HG02798 (cell line): ENCODE results near the gene PRF1.
"Not testable (repeated sequence)": the region's sequence is repeated elsewhere in the genome, so short reads cannot be mapped to it uniquely, and the experiment has no call there.

Experiments
- ATAC-seq: cut with Tn5 transposase; IDR thresholded peaks from one replicate; pipeline ENCODE4 v1.9.1; 2021; ENCODE audit warnings: mild to moderate bottlenecking; ENCODE audit not compliant: unreplicated experiment, poor library complexity

PRF1 gene

DNA sequence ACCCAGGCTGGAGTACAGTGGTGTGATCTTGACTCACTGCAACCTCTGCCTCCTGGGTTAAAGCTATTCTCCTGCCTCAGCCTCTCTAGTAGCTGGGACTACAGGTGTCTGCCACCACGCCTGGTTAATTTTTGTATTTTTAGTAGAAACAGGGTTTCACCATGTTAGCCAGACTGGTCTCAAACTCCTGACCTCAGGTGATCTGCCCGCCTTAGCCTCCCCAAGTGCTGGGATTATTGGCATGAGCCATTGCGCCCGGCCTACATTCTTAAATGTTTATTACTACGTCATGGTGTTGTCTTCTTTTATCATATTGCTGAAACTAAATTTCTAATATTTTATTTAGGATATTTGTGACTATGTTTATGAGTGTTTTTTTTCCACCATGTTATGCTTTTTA lies 21.4 kb downstream of the PRF1 start:
- ATAC-seq, result not testable (repeated sequence)

DNA sequence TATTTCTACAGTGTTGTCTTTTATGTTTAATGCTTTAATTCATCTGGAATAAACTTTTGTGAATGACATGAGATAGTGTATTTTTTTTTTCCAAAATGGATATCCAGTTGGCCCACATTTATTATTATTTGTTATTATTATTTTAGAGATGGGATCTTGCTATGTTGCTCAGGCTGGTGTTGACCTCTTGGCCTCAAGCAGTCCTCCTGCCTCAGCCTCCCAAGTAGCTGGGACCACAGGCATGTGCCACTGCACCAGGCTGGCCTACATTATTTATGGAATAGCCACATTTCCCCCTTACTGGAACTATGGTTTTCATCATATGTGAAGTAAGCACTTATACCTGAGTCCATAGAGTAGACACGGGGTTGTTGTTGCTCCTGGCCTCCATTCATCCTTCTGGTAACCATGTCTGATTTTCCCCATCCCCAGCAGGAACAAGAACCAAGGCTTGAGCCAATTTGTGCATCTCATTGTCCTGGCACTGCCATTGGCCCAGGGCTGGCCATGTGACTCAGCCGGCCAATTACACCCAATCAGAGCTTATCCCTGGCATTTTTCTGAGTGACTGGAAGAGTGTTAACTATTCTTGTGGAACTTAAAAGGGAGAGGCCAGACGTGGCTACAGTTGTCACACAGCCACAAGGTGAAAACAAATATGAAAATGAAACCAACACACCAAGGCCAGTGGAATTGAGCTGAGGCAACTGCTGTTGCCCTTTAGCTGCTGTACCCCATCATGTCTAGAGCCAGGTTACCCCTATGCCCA lies 23.1 kb downstream of the PRF1 start:
- no peak for ATAC-seq

DNA sequence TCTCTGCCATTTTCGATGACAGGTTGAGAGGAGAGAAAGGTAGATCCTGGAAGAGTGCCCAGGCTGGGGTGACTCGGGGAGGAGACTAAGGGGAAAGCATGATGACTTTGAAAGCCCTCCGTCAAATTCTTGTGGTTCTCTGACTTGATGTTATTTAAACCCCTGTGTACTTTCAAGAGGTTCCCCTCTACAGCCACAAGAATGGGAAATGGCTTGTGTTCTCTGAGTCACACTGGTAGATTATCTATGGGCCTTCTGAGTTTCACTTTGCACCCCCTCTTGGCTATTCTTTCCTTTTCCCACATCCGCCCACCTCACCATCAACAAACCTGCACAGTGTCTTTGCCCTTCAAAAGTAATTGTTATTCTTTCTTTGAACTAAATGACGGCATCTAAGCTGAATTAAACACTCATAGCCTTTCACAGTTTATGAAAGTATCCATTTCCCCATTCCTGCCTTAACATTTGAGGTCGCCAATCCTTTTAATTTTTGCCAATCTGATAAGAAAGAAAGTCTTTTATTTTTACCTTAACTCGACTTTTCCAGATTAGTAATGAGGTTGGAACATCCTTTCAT lies 24.1 kb downstream of the PRF1 start:
- ATAC-seq, result peak; percentile 61

- ATAC-seq, result no peak
Observed at GRCh38 chr10:70576803-70577517, 25.6 kb downstream of the PRF1 start.

- peak; percentile 67 for ATAC-seq
Observed at GRCh38 chr10:70575874-70576802, 26.4 kb downstream of the PRF1 start.

DNA sequence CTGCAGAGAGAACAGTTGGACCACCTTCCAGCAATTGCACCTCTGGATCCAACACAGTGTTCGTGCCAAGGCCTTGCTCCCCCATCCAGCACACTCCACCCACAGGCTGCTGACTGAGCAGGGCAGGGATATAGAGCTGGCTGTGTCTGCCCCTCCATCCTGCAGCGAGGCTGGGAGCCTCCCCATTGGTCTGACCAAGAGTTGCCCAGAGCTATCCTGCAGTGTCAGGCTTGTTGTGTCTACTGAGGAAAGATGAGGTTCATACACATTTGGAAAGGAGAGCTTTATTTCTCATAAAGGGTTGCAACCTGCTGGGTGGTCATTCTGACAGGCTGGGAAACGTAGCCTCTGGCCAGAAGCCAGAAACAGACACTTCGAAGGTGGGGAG lies 27.1 kb downstream of the PRF1 start:
- no peak for ATAC-seq

DNA sequence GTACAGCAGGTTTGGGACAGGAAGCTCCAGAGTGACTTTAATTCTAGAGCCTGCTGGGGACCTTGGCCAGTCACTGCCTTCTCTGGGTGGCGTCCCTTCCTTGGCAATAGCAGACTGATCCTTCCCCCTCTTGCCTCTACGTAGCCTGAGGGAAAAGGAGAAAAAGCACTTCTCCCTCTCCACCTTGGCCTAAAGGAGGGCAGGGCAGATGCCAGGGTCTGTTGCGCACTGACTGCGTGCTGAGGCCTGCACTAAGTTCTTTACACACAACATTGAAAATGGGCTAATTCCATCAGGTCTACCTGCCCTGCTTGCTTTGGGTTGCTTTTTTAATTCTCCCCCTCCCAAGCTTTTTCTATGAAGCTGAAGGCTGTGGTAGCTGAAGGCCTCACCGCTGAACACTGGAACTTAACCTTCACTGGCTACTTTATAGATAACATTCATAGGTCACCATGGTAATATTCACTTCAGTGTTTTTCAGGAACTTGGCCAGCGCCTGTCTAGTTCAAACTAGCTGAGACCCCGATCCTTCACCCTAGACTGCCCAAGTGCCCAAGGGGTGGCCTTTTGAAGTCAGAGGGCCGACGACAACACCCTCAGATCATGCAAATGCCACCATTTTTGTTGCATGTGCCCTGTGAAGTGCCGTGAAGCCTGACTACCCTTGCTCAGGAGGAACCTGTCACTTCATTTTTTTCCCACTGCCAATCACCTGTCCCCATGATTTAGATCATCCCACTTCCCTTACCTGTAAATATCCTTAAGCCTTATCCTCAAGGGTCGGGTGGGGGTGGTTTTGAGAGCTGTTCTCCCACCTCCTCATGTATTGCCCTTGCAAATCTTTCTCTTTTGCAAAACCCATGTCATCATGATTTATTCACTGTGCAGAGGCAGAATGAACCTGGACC lies 28.7 kb downstream of the PRF1 start:
- ATAC-seq, result no peak

GRCh38 chr10:70571636-70572439 lies 30.7 kb downstream of the PRF1 start:
- ATAC-seq, result no peak

DNA sequence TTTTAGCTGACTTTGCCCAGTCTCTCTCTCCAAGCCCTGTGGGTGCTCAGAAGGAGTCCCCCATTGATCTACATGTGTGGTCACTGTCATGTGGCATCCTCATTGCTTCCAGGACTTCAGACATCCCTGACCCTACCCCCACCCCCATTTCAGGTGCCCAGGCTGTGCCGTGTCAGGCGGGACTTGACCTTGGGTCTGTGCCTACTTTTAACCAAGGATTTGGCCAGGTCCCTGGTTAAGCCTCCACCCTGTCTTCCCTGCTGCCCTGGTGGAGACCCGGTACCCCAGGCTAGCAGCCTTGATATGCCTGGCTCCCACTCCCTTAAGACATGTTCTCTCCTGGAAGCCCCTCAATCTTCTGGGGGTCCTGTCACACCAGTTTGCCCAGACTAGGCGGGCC lies 31.3 kb downstream of the PRF1 start:
- no peak for ATAC-seq

- no peak for ATAC-seq
Observed at GRCh38 chr10:70568781-70569495, 33.6 kb downstream of the PRF1 start.

DNA sequence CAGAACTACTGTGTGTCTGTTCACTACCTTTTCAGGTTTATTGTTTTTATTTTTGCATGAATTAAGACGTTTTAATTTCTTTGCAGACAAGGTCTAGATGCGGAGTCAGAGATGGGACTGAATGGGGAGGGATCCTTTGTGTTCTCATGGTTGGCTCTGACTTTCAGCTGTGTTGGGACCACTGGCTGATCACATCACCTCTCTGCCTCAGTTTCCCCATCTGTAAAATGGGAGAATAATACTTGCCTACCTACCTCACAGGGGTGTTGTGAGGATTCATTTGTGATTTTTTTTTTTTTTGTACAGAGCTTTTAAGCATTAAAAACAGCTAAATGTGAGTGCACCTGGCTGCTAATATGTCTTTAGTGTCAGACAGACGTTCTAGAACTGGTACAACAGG lies 34.4 kb downstream of the PRF1 start:
- ATAC-seq, result no peak

GRCh38 chr10:70567603-70568002 lies 34.9 kb downstream of the PRF1 start:
- no peak for ATAC-seq

GRCh38 chr10:70566515-70567290 lies 35.8 kb downstream of the PRF1 start:
- ATAC-seq, result no peak

DNA sequence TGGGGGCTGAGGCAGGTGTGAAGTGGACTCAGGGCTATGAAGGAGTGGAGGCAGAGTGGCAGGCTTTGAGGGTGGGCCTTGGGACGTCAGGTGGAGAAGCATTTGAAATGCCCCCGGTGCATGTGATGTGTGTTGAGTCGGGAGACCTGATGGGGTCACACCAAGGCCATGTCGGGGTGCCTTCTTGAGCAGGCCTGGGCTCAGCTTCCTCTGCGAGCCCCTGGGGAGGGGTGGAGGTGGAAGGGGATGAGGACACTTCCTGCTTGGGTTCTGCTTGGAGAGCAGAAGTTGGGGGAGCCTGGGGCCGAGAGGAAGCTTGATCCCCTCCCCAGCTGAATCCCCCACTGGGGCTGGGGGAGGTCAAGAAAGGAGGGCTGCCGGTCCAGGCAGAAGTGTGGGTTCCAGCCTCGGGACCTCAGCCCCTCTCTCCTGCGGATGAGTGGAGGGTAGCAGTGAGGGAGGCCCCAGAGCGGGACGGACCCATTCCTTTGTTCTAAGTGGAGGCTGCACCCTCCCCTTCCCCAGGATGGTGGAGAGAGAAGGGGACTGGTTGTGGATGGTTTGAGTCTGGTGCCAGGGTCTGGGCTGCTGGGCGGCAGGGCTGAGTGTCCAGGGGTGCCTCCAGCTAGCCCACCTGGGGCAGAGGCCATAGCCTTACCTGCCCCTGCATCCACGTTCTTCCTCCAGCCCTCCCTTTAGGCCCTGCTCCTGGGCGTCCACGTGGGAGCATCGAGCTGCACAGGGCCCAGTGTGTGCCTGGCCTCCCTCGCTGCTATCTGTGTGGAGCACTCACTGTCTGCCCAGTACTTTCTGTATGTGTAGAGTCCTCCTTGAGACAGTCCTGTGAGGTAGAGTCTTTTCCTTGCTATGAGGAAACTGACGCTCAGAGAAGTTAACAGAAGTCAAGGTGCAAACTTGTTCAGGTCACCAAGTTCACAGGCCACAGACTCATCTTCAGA lies 36.7 kb downstream of the PRF1 start:
- ATAC-seq, result no peak

DNA sequence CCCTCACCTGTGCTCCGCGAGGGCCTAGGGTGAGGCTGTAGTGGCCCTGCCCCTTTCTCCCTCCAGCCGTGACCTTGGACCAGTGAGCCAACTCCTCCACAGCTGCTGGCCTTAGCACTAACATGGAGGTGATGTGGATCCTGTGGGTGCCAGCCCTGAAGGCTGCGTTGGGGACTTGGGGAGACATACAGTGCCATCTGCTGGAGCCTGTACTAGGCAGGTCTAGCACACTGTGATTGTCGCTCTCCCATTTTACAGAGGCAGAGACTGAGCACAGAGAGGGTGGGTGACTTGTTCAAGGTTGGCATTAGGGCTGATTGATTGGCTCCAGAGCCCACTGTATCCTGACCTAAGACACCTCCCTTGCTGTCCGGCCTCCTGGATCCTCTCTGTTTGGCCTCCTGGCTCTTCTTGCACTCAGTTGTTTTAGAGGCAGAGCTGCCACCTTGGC lies 37.6 kb downstream of the PRF1 start:
- no peak for ATAC-seq

- ATAC-seq, result no peak
Observed at GRCh38 chr10:70564113-70564725, 38.3 kb downstream of the PRF1 start.
